Measurements from ENCODE around the gene TNS4.

DNA sequence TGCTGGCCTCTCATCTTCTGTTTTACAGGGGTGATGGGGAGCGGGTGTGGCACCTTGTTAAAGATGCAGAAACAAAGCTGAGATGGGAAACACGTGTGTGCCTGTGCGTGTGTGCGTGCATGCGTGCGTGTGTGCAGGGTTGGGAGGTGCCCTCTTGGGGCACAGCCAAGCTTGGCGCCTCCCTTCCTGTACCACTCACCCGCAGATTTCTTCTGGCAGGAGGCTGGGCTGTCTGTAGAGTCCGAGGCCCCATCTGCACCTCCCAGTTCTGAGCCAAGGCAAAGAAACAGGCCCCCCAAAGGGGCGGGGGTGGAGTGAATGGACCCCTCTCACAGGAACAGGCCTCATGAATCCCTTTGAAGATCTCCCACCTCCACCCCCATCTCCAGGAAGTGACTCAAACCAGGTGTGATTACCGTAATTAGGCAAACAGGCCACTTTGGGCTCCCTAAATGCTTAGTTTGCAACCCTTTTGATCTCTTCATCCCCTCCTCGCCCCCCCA is 20.9 kb downstream of the TNS4 start:
- TF ChIP-seq, protein P1, sequence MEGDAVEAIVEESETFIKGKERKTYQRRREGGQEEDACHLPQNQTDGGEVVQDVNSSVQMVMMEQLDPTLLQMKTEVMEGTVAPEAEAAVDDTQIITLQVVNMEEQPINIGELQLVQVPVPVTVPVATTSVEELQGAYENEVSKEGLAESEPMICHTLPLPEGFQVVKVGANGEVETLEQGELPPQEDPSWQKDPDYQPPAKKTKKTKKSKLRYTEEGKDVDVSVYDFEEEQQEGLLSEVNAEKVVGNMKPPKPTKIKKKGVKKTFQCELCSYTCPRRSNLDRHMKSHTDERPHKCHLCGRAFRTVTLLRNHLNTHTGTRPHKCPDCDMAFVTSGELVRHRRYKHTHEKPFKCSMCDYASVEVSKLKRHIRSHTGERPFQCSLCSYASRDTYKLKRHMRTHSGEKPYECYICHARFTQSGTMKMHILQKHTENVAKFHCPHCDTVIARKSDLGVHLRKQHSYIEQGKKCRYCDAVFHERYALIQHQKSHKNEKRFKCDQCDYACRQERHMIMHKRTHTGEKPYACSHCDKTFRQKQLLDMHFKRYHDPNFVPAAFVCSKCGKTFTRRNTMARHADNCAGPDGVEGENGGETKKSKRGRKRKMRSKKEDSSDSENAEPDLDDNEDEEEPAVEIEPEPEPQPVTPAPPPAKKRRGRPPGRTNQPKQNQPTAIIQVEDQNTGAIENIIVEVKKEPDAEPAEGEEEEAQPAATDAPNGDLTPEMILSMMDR (IDR thresholded peaks at IDR 0.05): no peak
- no peak for TF ChIP-seq POLR2A (IDR thresholded peaks at IDR 0.05)
